ENCODE data around the gene TMEM132C. TPM values are rescaled to one million over a fixed set of nuclear protein-coding genes. Genes with fewer than 3 reads are reported as not detected.

Gene TMEM132C
- total and polyA plus RNA-seq, 2 donors (not counting 3 experiments of a cell fraction or from before 2014, with no cell fraction given): not detected

GRCh38 chr12:128471491-128471890 is 204.5 kb downstream of the TMEM132C start:
- Histone ChIP-seq H3K4me2 (ENCODE audit: insufficient read depth, low read length) (no peak overlapping the region), H3K27ac (ENCODE audit: insufficient read depth, low read depth, low read length) (no peak overlapping the region), H3K4me3 (replicated peaks in 1 of 3; ENCODE audit: insufficient read depth in 1 of 3, low read depth in 1 of 3, low read length in 3 of 3) (no peak overlapping the region), H2AFZ (ENCODE audit: low read depth, low read length) (no peak overlapping the region), H3K9me1 (replicated peaks; ENCODE audit: control insufficient read depth, extremely low read depth, insufficient read depth, low read length) (no peaks in the 10 kb centered on the region), H3K79me2 (ENCODE audit: control insufficient read depth, insufficient read depth, low read length) (no peaks in the 10 kb centered on the region), H4K20me1 (replicated peaks; ENCODE audit: control insufficient read depth, extremely low read depth, insufficient read depth, low read length) (no peaks in the 10 kb centered on the region), H3K4me1 (ENCODE audit: control insufficient read depth, extremely low read depth, insufficient read depth, low read length) (no peaks in the 10 kb centered on the region), H3K36me3 (ENCODE audit: control insufficient read depth in 2 of 2, extremely low read depth in 1 of 2, insufficient read depth in 2 of 2, low read length in 2 of 2) (no peaks in the 10 kb centered on the region), H3K9ac (replicated peaks; ENCODE audit: extremely low read depth, insufficient read depth, low read length) (no peak overlapping the region), H3K27me3 (ENCODE audit: control insufficient read depth in 2 of 2, insufficient read depth in 2 of 2, low read length in 2 of 2) (no peaks in the 10 kb centered on the region), H3K9me3 (replicated peaks; ENCODE audit: control insufficient read depth, insufficient read depth, low read length) (peaks cover 7% of the 10 kb centered on the region)
- intact Hi-C loops (cut with micrococcal nuclease): no loop called here
- no TSS peak for BruUV-seq (replicated peaks)
- TF ChIP-seq MYC (IDR thresholded peaks at IDR 0.05; ENCODE audit: low read depth, low read length): no peak
- TF ChIP-seq CTCF (IDR thresholded peaks at IDR 0.05; ENCODE audit: extremely low read depth in 1 of 2, insufficient read depth in 1 of 2, low read depth in 1 of 2, low read length in 2 of 2): no peak
- no peak for TF ChIP-seq MAX (IDR thresholded peaks at IDR 0.05; ENCODE audit: insufficient read depth, insufficient read length)
- no peak for TF ChIP-seq EZH2 (IDR thresholded peaks at IDR 0.05; ENCODE audit: borderline replicate concordance, low read depth, low read length, severe bottlenecking)
- TF ChIP-seq POLR2A (IDR thresholded peaks at IDR 0.05; ENCODE audit: low read depth, low read length): no peak
- no peak for TF ChIP-seq GATA2 (IDR thresholded peaks at IDR 0.05; ENCODE audit: insufficient read depth, insufficient read length, low read depth, low read length)
- TF ChIP-seq JUN (IDR thresholded peaks at IDR 0.05; ENCODE audit: borderline replicate concordance, insufficient read depth, insufficient read length, low read depth): no peak
- no peak for TF ChIP-seq FOS (IDR thresholded peaks at IDR 0.05; ENCODE audit: borderline replicate concordance, insufficient read depth, low read length)
- no peak for TF ChIP-seq POLR2AphosphoS5 (IDR thresholded peaks at IDR 0.05; ENCODE audit: insufficient read depth, low read depth, low read length)
- ChIA-PET CTCF (no interaction called here), POLR2A (no interaction called here)
- dilution Hi-C loops (cut with MboI; ENCODE audit: extremely low pct_ligation_motif_present, low sequenced_read_pairs): no loop called here
- FAIRE-seq (no peak), DNase-seq (ENCODE audit: low read depth, low spot score) (no peak)

All from endothelial cell of umbilical vein (primary cell).